SW480 (cell line): Measurements from ENCODE around the gene CYYR1.

Experiments used
- DNase-seq: peaks from one replicate; pipeline ENCODE4 v3.0.0-alpha.2; 2016; ENCODE audit warnings: low spot score

CYYR1 gene

DNA sequence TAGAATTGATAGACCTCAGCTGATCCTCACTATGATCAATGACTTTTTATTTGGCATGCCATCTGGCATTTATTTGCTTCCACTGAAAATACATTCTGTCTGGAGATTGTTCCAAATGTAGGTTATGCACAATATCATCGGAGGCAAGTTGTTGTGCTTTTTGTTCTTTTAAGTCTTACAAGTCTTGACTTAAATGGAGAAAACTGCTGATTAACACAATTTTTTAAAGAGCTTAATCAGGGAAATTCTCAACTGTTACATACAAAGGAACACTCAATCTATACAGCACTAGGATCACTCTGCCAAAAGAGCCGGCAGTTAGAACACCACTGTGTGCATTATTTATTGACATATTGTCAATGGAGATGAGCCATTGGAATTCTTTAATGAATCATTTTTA lies 19.2 kb downstream of the CYYR1 start:
- no peak for DNase-seq

DNA sequence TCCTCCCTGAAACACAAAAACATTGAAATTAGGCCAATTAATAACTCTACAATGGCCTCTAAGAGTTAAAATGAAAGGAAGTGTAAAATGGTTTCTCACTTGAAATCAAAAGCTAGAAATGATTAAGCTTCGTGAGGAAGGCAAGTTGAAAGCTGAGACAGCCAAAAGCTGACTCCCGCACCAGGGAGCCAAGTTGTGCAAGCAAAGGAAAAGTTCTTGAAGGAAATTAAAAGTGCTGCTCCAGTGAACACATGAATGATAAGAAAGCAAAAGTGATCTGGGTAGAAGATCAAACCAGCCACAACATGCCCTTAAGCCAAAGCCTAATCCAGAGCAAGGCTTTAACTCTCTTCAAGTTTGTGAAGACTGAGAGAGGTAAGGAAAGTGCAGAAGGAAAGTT lies 22.8 kb downstream of the CYYR1 start:
- no peak for DNase-seq

DNA sequence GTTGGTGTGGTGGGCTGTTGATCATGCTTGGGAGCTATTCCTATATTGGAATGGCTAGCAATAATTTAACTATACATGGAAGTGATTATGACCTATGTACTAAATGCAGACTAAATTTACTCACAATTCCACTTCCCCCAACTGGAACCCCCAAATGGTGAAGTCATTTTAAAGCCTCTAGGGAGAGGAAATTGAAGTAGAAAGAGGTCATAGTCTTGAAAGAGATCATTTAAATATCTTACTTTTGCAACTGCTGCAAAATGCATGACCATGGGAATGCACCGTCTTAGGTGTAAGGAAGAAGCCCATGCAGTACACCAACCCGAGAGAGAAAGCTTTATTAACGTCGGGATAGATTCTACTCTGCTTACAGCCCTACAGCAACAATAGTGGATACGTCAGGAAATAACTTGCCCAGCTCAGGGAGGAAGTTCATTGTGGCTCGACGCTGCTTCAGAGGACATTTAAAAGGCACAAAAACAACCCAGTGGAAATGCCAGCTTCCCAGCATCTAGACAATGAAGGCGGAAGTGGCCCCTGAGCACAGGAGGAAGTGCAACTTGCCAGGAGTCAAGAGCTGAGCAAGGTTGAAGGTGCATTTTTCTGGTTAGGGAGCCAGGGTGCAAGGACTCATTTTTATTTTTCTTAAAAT lies 26.5 kb downstream of the CYYR1 start:
- no peak for DNase-seq

DNA sequence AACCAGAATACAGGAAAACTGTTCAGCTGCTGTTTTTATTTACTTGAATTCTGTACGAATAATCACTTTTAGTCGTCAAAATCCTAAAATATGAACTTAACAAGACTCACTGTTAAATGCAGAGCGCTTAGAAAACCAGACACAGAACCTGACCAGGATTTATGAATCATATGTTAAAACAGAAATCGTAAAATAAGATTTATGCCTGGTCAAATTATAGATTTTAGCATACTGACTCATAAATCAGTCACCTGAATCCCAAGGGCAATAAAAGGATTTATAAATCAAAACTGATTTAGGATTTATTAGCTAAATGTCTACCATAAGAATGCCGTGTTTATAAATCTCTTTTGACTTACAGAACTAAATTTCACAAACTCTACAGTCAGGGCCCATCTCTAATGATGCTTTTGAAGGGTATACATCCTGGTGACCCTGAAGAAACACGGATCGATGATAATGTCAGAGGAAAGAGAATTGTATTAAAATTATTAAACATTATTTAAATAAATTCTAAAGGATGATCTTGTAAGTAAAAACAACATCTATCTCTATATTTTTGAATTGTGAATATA lies 28.8 kb downstream of the CYYR1 start:
- no peak for DNase-seq

DNA sequence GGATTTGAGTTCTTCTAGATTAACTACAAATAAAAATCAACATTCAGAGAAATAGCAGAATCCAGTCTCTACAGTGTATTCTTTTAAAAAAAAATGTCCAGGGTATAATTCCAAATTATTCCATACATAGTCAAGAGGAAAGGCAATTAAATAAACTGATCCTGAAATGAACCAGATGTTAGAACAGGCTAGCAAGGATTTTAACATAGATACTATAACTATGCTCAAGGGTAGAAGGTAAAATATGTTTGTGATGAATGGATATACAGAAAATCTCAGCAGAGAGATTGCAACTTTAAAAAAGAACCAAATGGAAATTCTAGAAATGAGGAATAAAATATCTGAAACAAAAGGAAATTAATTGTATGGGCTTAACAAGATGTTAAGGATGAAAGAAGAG lies 32.4 kb downstream of the CYYR1 start:
- no peak for DNase-seq

DNA sequence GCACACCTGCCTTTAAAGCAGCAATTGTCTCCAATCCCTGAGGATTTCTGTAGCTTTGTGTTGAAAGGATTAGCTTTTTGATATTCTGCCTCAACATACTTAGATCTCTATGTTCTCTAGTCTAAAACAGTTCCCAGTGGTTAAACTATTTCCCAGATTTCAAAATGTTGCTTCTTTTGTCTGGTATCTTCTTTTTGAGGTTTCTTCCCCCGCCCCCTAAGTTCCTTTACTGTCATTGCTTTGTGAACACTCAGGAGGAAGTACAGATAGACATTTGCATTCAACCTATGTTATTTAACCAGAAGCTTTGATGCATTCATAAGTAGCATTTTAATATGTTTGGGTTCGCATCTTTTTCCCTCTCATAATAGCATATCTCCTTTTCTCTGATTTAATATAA lies 33.5 kb downstream of the CYYR1 start:
- no peak for DNase-seq

DNA sequence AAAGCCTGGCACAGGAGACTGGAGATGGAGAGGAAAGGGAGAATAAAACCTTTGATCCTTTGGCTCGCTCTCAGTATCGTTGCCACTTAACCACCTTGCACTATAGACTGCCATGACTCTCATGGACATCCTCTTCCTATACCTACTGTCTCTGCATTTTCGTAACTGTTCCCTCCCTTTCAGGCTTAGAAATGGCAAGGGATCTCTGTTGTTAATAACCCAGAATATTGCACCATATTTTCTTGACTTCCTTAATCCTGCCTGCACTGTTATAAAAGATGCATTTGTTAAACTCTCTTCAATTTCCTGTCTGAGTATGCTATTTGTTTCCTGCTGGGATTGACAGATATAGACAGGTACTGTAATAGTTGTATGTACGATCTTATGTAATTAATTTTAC lies 38.6 kb downstream of the CYYR1 start:
- DNase-seq: no peak

DNA sequence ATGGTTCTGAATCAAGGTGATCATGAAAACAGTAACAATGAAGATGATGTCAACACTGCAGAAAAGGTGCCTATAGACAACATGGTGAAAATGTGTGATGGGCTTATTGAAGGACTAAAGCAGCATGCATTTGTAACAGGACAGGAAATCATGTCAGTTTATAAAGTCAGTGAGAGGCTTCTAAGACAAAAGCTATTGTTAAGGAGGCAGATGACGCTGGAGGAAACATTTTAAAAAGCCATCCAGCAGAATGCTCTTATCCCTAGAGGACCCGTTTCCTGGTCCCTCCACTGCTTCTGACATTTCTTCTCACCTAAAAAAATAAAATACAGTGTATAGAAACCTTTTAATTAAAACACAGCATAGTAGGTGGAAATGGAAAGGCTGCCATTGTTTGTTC lies 40.9 kb downstream of the CYYR1 start:
- DNase-seq: no peak

DNA sequence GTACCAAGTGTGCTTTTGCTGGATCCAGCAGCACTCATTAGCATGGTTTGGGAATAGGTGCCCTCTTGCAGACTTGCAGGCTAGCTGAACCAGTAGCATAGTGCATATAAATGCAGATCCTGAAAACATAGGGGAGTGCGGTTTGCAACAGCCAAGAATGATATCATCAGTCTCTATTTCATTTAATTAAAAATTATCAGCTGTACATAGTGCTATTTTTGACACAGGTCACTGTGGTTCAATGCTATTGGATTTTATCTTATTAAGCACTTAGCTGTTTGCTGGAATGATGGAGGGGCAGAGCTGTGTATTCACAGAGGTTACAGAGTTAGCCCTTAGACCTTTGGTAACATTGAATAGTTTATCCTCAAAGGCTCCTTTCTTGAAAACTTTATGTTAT lies 43.6 kb downstream of the CYYR1 start:
- no peak for DNase-seq

DNA sequence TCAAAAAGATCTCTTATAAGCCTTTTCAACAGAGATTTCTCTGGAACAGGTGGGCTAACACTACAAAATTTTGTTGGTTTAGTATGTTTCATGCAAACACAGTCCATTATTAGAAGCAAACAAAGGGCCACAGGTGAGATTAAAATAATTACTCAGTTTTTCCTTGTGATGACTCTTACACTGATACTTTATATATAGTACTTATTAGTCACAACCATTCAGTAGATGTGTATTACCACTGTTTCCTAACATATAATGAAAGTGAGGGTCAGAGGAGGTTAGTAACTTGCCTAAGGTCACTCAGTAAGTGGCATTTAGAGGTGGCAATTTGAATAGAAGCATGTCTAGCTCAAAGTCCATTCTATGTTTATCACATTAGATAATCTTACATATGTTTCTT lies 44.2 kb downstream of the CYYR1 start:
- DNase-seq: no peak

DNA sequence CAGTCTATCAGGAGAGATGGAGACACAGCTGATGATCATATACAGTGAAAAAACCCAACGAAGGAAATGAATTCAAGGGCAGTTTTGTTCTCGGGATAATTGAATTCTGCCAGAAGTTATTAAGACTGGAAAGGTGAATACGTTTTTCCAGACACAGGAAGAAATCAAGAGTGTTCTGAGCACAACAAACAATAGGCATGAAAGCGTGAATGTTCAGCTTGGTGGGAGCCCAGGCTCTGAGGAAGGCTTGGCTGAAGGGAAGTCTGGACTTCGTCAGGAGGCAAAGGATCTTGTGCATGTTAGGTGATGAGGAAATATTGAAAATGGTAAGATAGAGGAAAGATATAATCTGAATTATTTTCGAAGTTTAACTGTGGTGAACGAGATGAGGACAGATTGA lies 50.4 kb downstream of the CYYR1 start:
- no peak for DNase-seq

DNA sequence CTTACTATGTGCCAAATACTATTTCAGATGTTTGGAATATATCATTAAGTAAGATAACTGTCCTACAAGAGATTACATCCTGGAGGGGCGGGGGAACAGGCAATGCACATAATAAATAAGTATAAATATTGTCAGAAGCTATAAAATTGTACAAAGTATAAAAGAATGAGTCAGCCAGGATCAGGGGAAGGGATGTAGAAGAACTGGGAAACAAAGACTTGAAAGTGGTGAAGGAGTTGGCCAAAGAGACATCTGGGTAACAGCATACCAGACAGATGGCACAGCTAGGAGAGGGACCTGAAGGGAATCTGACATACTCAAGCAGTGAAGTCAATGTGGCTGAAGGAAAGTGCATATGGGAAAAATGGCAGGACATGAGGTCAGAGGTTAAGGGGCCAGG lies 53.9 kb downstream of the CYYR1 start:
- no peak for DNase-seq

DNA sequence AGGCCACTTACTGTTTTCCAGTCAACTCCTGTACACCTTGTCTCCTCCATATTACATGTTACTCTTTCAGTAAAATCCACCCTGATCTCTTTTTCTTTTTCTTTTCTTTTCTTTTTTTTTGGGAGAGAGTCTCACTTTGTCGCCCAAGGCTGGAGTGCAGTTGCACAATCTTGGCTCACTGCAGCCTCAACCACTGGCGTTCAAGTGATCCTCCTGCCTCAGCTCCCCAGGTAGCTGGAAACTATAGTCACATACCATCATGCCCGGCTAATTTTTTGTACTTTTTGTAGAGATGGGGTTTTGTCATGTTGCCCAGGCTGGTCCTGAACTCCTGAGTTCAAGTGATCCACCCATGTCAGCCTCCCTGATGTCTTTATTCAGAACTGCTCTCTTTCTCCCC lies 57.8 kb downstream of the CYYR1 start:
- DNase-seq: no peak

DNA sequence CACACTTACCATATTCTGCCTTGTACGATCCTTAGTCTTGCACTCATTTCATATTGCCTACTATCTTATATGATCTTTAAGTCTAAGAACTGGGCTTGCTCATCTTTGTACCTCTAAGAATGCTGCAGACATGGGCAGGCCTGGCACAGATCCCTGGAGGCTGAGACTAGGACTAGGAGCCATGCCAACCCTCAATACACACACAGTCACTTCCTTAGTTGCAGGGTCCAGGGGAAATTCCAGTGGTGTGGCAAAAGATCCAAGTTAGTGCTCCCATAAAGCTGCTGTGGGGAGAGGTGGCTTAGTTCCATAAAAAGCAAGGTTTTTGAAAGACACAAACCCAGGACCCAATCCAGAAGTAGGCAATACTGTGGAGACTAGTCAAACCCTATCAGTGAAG lies 59.9 kb downstream of the CYYR1 start:
- DNase-seq: no peak

DNA sequence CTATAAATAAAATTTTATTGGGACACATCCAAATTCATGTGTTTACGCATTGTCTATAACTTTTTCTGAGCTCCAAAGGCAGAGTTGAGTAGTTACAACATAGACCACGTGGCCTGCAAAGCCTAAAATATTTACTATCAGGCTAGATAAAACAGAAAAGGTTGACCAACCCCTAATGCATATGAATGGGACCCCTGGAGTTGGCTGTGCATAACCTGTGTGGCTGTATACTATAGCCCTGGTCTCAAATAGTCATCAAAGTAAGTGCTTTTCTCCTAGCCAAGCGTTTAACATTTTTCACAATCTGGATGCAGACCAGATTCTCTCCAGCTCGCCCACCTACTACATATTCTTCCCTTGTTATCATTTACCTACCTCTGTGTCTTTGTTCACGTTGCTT lies 60.4 kb downstream of the CYYR1 start:
- no peak for DNase-seq

DNA sequence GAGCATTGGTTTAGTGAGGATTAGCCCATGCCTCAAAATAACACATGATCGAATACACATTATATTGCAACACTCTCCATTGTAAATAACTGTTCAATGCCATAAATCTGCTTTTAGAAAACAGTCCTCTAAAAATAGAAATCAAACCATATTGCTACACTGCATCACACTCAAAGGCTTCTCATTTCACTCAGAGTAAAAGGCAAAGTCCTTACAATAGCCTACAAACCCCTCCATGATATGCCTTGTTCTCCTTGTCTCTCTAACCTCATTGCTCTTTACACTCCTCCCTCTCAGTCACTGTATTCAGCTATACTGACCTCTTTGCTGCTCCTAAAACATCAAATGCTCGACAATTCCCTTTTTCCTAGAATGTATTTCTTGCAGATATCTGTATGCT lies 64.2 kb downstream of the CYYR1 start:
- DNase-seq: no peak

DNA sequence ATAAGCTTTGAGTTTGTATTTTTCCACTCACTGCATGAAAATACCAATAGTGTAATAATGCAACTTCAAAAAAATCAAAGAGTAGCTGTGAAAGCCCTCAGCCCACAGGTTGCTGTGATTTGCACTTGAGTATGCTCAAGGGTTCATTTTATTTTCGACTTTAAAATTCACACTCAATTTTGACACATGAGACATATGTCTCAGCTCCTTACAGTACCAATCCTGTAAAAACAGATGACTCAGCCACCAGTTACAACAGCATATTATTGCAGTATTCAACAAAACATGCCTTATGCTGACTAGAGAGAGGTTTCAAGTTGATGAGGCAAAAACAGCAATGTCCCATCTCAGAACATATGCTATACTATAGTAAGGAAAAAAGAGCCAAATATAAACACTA lies 66.1 kb downstream of the CYYR1 start:
- no peak for DNase-seq

DNA sequence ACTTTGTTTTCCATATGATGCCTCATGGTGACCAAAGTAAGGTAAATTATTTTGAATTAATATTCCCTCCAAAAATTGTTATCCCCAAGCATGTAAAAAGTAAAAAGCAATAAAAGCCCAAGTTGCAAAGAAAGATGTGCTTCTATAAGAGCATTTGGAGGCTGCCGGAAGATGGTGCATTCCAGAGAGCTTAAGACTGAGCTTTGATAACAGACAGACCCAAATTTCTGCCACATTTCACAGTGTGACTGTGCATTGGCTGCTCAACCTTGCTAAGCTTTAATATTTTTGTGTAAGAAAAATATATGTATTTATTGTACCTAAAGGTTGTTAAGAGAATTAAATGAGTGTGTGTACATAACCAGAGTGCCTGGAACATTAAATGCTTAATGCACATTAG lies 67.9 kb downstream of the CYYR1 start:
- DNase-seq: no peak

DNA sequence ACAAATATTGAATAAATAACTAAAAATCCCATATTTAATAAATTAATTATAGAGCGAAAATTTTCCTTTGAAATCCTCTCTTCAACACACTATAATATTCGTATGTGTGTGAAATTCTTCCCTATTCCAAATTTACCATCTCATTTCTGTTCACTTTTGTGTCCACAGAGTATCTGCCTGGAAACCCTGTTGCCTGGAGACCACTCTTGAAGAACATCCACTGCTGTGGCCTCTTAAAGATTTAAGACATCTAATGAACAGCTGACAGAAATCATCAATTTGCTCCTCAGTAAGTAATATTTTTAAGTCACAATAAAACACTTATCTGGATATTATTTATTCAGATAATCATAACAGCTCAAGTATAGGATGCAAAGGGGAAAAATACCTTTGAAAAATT lies 69.7 kb downstream of the CYYR1 start:
- DNase-seq: no peak

DNA sequence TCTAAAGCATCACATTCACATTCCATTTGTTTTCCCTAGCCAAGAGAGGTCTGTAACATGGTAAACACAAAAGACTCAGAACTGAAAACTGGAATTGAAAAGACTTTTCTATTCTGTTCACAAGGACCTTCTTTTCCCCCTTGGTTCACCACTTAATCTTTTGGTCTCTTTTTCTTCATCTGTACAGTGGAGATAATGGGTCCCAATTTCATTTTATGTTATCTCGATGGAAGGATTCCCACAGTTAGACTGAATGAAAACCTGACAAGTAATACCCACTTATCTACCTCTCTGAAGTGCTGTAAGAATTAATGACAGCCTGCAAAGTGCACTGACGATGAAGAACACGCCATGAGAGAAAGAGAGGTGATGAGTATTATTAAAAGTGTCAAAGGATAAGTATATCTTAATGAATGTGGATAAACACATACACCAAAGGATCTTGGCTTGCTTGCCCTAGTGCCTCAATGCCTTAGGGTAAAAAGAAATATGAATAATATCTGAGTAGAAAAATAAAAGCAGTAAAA lies 71.5 kb downstream of the CYYR1 start:
- no peak for DNase-seq

DNA sequence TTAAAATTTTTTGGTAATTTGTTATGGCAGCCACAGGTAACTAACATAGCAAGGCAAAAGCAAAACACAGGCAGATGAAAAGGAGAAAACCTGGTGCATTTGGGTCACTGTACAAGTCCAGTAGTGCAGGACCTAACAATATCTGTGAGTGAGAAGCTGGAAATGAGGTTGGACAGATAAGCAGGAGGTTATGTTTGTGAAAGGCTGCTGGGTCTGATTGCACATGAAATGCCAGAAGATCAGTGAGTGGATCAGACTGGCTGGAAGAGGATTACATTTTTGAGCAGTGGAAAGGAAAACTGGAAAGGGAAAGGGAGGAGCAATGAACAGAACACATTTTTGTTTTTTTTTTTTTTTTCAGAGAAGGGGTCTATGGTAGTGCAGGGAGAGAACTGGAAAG lies 73.6 kb downstream of the CYYR1 start:
- no peak for DNase-seq

DNA sequence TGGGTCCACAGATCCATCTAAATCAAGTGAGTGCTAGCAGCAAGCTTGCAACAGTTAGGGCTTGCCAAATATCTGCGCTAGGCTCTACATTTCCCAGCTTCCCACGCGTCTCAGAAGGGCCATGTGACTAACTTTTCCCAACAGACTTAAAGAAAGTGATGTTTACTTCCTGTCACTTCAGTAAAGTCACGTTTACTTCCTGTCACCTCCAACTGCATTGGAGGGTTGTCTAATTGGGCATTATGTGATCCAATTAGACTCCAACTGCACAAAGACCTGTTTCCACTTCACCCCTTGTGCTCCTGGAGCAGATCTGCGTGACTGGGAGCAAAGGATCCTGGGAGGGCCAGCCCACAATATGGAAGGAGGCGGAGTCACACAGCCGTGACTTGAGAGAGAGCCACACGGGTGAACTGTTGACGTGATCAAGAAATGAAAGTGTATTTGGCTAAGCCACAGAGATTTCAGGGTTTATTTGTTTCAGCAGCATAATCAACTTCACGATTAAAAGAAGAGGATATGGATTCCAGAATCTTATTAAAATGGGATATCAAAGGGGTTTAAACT lies 77.7 kb downstream of the CYYR1 start:
- DNase-seq: no peak

DNA sequence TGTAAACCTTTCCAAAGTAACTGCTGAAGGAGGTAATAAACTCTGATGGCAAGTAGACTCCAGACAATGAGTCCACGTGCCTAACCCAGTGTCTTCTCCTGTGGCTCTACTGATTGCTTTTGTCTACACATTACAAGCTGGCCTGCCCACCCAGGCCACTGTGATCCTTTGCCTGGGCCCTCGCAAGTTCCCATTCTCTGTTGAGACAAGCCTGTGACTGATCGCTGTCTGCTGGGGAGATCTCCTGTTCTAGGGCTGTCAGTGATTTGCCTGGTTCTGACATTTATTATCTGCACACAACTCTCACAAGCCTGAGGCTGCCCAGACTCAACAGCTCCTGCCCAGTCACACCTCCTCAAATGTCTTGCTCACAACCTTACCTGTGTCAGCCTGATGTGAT lies 81.4 kb downstream of the CYYR1 start:
- peak; percentile 4 for DNase-seq

DNA sequence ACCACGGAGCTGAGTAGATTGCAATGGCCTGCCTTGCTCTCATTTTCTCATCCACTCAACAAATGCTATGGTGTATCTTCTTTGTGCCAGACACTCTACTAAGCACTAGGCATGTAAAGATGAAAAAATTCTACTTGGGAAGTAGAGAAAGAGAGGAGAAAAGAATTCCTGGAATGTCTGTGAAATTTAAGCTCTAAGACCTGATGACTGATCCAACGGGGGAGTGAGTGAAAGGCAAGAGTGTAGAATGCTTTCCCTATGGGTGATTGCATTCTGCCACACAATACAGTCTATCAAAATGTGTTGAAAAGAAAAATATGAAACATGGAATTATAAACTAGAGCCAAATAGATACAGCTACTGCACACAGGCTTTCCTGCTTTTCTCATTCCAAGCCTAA lies 82.3 kb downstream of the CYYR1 start:
- no peak for DNase-seq
